HG02885 (cell line): Measurements from ENCODE around the gene SGPL1.
A peak's percentile ranks its signal among the peaks of the same experiment; 100 is the strongest.

ENCODE experiments used
- ATAC-seq: cut with Tn5 transposase; IDR thresholded peaks from one replicate; pipeline ENCODE4 v1.9.1; 2021; ENCODE audit warnings: mild to moderate bottlenecking; ENCODE audit not compliant: unreplicated experiment, poor library complexity

The SGPL1 gene

GRCh38 chr10:70807556-70807955 lies 8.2 kb upstream of the SGPL1 start:
- ATAC-seq, result no peak

GRCh38 chr10:70809011-70809611 lies 6.6 kb upstream of the SGPL1 start:
- no peak for ATAC-seq

GRCh38 chr10:70809726-70810125 lies 6.0 kb upstream of the SGPL1 start:
- ATAC-seq, result no peak

GRCh38 chr10:70810967-70811366 lies 4.8 kb upstream of the SGPL1 start:
- no peak for ATAC-seq

GRCh38 chr10:70811881-70812280 lies 3.9 kb upstream of the SGPL1 start:
- no peak for ATAC-seq

GRCh38 chr10:70812814-70813213 lies 2.9 kb upstream of the SGPL1 start:
- no peak for ATAC-seq

GRCh38 chr10:70814126-70814525 lies 1.6 kb upstream of the SGPL1 start:
- ATAC-seq, result no peak

- peak; percentile 42 for ATAC-seq
Observed at GRCh38 chr10:70816220-70816894, 609 bp downstream of the SGPL1 start.

- ATAC-seq, result no peak
Observed at GRCh38 chr10:70820976-70821750, 5.4 kb downstream of the SGPL1 start.

GRCh38 chr10:70822076-70822820 lies 6.5 kb downstream of the SGPL1 start:
- no peak for ATAC-seq

GRCh38 chr10:70827086-70827757 lies 11.5 kb downstream of the SGPL1 start:
- ATAC-seq, result no peak

- no peak for ATAC-seq
Observed at GRCh38 chr10:70828923-70829322, 13.2 kb downstream of the SGPL1 start.

- no peak for ATAC-seq
Observed at GRCh38 chr10:70829543-70829942, 13.8 kb downstream of the SGPL1 start.

GRCh38 chr10:70830164-70830563 lies 14.4 kb downstream of the SGPL1 start:
- ATAC-seq, result no peak

GRCh38 chr10:70832221-70832620 lies 16.5 kb downstream of the SGPL1 start:
- ATAC-seq, result no peak

GRCh38 chr10:70832852-70833528 lies 17.2 kb downstream of the SGPL1 start:
- ATAC-seq, result no peak

GRCh38 chr10:70833601-70834000 lies 17.9 kb downstream of the SGPL1 start:
- ATAC-seq, result no peak

- ATAC-seq, result no peak
Observed at GRCh38 chr10:70834021-70834420, 18.3 kb downstream of the SGPL1 start.

- no peak for ATAC-seq
Observed at GRCh38 chr10:70834441-70835151, 18.8 kb downstream of the SGPL1 start.
